OCI-M2 (cell line): ENCODE results near the gene DGKE.

ENCODE experiments used
- DNase-seq: peaks from one replicate; lab custom pipeline; 2025; ENCODE audit not compliant: unreplicated experiment; lab: John Stamatoyannopoulos, UW

DGKE gene

DNA sequence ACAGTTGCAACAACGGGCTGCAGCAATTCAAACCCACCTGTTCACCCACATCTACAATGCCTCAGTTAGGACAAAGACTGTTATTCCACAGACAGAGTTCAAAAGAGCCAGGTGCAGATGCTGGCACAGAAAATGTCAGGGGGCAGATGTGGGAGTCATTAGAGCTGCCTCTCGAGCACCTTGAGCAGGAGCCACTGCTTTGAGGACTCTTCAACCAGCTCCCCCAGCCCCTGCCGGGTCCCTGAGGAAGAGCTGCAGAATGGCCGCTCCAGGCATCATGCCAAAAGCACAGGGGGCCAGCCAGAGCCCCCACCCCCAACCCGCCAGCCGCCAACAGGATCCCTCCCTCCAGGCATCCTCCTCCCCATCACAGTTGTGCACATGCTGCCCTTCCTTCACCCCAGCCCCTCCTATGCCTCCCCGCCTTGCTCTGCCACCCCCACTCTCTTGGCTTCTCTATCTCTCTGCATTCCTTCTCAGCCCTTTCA is 21.0 kb upstream of the DGKE start:
- DNase-seq: no peak

GRCh38 chr17:56815711-56816110 is 18.2 kb upstream of the DGKE start:
- no peak for DNase-seq

DNA sequence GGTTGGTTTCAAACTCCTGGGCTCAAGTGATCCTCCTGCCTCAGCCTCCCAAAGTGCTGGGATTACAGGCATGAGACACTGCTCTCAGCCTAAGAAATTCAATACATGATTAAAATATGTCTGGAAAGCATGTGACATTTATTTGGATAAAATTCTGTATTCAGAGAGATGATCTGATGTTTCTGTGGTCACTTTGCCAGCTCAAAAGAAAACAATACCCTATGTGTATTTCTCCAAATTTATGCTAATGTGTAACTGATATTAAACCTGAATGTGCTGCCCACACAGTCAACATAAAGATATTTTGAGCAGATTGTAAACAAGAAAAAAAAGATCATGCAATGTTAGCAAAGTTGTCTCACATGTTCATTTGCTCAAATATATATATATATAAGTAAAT is 16.9 kb upstream of the DGKE start:
- no peak for DNase-seq

GRCh38 chr17:56819030-56819429 is 14.9 kb upstream of the DGKE start:
- no peak for DNase-seq

- no peak for DNase-seq
Observed at GRCh38 chr17:56819431-56820145, 14.4 kb upstream of the DGKE start.

GRCh38 chr17:56820207-56820606 is 13.7 kb upstream of the DGKE start:
- DNase-seq: no peak

- no peak for DNase-seq
Observed at GRCh38 chr17:56821847-56822534, 12.0 kb upstream of the DGKE start.

DNA sequence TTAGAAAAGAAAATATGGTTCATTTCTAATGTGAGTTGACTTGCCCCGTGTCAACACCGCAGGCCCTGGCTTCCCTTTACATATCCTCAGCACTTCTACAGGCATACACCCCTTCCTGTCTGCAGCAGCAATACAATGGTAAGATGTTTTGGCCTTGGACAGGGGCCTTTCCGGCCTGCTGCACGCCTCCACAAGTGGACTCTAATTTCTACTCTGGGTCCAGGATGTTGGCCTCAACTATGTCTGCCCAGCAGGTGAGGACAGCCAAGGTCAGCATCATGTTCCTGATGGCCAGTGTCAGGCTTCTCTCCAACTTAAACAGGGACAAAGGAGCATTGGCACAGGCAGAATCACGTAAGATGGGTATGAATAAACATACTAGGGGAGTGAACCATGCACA is 11.2 kb upstream of the DGKE start:
- no peak for DNase-seq

DNA sequence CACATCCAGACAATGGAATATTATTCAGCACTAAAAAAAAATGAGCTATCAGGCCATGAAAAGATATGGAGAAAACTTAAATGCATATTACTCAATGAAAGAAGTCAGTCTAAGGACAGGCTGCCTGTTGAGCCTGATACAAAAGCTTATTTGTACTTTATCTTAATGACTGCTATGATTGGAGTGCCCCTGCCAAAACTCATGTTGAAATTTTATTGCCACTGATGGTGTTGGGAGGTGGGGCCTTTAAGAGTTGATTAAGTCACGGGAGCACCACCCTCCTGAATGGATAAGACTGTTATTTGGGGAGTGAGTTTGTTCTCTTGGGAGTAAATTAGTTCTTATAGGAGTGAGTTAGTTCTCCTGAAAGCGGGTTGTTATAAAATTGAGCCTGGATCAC is 10.1 kb upstream of the DGKE start:
- no peak for DNase-seq

DNA sequence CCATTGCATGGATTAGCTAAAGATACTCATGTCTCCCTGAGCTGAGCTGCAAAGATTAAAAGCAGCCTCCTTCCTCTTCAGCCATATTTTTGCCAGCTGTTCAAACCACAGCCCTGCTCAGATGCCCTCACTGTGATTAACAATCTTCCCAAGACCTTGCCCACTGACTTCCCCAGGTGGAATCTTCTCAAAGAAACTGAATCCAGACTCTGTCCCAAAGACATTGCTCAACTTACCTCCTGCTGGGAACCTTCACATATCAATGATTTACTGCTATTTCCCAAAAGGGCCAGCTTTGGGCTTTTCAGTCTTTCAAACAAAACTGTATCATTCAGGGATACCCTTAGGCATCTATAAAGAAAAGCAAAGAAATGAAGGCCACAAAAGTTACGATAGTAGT is 9.4 kb upstream of the DGKE start:
- DNase-seq: no peak

DNA sequence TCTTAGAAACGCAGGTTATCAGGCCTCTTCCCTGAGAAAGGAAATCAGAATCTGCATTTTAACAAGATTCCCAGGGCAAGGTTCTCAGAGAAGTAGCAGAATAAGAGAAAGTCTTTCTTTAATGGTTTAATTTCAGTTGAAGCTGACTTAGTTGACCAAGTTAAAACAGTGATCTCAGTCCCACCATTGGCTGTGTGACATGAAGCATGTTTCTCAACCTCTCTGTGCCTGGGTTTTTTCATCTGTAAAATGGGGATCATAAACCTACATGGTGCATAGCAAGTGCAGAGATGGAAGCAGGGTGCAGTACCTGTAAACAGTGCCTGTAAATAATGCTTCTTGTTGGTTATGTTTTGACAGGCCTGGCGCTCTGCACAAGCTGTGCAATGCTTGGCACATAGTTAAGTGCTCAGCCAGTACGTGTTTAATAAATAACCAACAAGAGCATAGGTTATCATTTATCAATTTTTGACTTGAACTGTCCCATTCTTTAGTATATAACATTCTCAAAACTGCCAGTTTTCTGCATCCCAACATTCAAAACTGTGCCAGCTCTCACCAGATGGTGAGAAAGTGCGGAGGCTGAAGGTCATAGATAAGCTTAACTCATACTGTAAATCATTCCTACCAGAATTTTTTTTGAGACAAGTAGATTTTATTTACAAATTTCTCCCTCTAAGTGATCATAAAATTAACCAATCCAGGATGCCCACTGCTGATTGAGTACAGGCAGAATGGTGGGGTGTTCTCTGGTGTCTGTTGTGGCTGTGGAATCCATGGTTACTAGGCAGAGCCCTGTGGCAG is 7.1 kb upstream of the DGKE start:
- DNase-seq: no peak

- DNase-seq: no peak
Observed at GRCh38 chr17:56830726-56831368, 3.1 kb upstream of the DGKE start.

GRCh38 chr17:56831369-56832095 is 2.4 kb upstream of the DGKE start:
- DNase-seq: no peak

DNA sequence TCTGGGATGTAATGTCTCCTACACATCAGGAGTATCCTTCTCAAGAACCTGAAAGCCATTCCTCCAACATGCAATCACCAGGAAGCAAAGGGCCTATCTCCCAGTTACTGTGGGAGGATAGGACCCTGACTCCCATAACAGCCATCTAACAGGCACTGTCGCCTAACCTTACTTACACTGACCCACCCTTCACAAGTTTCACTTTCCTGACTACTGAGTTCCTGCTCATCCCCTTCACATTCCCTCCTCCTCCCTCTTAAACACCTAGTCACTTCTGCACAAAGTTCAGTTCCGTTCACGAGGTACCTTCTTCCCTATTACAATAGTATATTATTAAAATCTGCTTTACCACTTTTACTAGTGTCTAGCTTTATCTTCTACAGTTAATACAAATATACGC is 1.5 kb upstream of the DGKE start:
- DNase-seq: no peak

GRCh38 chr17:56833057-56833808 is 718 bp upstream of the DGKE start:
- no peak for DNase-seq

GRCh38 chr17:56834380-56835263 is 671 bp downstream of the DGKE start:
- no peak for DNase-seq

DNA sequence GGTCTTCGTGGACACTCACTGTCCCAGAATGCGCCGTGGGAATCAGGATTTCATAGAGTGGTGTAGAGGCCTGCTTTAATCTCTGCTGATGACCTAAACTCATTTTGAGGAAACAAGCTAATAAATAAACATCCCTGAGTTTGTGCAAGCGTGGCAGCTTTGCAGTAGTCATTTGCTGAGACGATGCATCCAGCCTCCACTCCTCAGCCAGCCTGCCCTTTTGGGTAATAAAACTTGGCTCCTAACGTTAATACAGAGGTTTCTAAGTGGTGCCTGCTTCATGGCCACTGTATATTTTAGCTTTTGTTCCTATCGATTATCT is 1.3 kb downstream of the DGKE start:
- no peak for DNase-seq

DNA sequence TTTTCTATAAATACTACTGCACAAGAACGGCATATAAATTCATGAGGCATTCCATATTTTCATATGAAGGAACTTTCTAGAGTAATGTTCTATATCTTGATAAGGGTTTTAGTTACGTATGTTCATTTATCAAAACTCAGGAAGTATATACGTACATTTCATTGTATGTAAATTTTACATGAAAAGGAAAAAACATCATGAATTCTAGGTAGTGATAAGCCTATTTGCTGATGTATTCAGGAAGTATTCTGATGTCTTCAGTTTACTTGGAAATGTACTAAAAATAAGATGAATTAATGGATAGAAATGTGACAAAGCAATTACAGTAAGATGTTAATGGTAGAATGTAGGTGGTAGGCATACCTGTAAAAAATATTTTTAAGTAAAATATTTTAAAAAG is 4.7 kb downstream of the DGKE start:
- DNase-seq: no peak

- no peak for DNase-seq
Observed at GRCh38 chr17:56842577-56842976, 8.6 kb downstream of the DGKE start.
